ENCODE data around the gene BTBD8.
"Not testable (repeated sequence)": the region's sequence is repeated elsewhere in the genome, so short reads cannot be mapped to it uniquely, and the experiment has no call there.

Gene BTBD8

DNA sequence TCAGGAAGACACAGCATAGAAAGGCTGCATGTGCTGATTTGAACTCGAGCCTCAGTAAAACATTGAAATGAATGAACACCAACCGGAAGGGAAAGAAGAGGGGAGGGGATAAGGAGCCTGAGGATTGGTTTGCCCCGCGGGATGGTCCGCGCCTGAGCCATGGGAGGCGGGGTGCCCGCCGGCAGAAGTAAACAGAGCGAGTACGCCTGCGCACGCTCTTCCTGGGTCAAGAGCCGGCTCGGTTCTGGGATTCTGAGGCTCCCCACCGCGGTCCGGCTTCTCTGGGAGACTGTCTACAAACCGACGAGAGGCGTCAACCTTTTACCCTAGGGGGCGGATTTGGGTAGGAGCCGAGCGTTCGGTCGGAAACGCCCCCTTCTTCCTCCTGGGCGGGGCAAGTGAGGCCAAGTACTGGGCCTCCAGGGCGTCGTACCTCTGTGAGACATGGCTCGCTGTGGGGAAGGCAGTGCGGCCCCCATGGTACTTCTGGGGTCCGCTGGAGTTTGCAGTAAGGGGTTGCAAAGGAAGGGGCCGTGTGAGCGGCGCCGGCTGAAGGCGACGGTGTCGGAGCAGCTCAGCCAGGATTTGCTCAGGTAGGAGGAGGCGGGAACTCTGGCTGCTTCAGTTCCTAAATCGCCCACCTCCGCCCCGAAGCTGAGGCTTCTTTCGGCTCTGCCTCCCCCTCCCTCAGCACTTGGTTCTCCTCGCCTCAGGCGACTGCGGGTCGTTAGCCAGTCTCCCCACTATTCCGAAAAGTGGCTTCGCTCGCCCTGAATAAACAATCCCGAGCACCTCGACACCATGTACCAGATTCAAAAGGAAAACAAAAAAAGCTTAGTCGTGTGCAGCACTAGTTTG lies at the start of gene BTBD8:
BTBD8 (plus strand) TSS at position 218 of the 858 bp plus-strand sequence; CDS start at position 445, 227 bp downstream.
- no peak for DNase-seq

DNA sequence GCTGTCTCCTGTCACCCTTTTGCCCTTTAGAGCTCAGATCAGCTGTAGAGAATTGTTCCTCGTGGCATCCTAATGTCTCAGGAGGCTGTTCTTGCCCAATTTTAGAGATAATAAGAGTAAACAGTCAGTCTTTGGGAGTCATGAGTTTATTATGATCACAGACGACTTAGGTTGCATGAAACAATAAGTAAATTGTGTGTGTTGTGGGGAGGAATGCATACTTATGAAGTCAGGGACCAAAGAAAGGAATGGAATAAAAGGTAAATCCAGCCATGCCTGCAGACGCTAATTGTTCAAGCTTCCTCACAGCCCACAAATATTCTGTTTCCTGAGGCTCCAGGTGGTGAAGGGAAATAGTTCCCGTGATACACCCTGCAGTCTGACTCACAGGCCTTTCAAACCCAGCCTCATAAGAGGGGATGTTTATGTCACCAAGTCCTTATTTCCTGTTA lies 49.5 kb upstream of the BTBD8 start:
- DNase-seq = no peak

DNA sequence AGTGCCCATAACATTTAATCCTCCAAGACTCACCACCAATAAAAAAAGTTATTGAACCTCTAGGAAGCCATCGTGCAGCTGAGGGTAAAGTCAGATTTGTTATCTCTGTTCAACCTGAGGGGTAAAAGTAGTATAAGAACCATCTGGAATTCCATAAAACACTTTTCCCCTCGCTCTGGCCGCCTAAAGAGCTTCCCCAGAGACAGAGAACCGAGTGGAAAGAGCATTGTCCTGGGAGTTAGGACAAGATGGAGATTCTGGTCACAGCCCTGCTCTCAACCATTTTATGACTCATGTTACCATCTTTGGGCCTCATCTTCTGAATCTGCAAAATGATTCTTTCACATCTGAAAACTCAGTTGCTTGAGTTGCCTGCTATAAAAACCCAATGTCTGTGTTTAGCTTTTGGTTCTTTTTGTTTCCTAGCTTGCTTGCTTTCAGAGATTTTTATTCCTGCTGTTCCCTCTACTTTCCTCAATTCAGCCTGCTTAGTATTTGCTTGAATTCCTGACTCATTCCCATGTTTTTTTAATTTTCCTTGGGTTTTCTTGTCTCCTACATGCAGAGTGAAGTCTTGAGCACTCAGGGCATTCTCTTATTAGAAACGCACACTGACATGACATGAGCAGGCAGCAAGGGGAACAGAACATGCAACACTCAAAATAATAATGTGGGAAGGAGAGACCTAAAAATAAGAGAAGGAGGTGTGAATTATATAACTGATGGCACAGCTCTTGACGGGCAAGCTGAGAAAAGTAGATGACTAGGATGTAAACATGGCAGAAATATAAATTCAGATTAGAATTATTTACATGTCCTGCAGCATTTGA lies 48.6 kb upstream of the BTBD8 start:
- DNase-seq = no peak

DNA sequence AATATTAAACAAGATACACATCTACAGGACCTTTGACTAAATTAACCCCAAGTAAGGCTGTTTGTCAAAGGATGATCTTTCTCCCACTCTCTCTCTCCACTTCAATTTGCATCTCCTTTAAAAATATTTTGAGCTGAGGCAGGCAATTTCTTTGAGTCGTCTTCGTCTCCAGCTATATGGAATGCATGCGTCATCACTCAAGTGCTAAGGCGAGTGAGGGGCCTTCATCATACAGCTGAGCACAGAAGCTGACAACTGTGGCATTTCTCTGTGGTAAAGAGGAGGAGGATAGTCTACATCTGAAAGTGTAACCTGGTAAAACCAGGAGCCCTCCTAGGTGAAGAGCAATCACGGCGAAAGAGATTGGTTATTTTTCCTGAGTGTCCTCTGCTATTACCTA lies 42.7 kb upstream of the BTBD8 start:
- no peak for DNase-seq

DNA sequence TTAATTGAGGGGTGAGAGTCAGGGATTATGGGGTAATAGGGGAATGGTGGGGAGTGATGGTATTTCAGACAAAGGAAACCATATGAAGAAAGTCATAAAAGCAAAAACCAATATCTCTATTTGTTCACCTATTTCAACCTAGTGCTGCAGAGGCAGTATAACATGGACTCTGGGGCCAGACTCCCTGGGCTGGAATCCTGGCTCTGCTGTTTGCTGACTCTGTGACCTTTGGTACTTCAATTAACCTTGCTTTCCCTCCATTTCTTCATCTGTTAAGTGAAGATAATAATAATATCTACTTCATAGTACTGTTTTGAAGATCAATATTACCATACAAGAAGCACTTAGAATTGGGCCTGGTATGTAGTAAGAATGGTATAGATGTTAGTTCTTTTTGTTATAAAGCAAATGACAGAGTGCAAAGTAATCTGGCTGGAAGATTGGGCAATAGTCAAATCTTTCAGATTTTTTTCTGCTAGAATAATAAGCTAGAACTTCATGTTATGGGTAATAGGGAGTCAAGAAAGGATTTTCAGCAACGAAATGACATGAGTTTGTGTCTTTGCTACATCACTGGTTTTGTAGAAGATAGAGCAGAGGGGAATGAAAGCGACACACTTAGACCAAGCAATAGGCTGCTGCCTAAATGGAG lies 41.3 kb upstream of the BTBD8 start:
- no peak for DNase-seq

DNA sequence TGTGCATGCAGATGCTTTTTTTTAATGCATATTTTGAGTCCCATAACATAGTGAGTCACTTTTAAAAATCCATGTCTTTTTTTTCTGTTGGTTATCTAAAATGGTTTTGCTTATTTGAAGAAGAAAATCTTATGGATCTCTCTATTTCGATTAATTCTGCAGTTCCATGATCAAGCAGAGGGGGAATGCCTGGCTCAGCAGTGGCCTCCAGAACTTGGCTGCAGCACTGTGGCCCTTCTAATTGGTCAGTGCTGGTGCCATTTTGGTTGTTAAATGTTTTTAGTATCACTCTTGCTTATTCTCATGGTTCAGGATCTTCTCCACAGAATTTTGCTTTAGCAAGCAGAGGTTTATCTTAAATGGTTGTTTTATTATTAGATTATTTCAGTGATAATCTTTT lies 39.2 kb upstream of the BTBD8 start:
- no peak for DNase-seq

DNA sequence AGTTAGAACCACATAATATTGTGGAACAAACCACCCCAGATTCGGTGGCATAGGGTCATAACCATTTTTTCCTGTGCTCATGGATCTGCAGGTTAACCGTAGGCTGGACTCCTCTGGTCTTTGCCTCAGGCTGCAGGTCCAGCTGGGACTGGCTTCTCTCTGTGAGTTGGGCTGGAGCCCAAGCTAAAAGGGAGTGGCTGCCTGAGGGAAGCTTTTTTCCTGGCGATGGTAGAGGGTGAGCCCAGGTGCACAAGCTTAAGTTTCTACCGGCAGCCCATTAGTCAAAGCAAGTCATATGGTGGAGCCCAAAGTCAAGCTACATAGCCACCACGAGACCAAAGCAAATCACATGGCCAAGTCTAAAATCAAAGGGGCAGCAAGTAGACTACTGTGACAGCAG lies 36.5 kb upstream of the BTBD8 start:
- no peak for DNase-seq

DNA sequence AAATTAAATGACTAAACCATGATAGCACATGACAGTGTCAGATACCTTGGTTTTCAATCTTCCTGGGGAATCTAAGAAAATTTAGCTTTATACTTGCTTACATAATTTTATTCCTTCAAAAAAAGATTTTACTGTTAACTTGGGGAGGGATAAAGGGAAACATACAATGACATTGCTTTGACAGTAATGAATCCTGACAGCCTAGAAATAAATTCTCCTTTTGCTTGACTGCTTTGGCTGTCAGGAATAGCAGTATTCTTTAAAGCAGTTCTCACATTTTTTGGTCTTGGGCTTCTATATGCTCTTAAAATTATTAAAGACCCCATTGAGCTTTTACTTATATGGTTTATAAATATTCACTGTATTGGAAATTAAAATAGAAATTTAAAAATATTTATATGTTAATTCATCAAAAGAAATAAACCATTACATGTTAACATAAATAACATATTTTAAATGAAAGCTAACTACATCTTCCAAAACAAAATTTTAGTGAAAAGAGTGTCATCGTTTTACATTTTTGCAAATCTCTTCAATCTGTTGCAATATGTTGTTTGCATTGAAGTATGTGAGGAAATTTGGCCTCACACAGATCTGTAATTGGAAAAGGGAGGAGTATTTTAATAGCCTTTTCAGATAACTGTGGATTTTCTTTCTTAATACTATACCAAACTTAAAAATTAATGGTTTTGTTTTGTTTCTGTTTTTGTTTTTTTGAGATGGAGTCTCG lies 34.2 kb upstream of the BTBD8 start:
- no peak for DNase-seq

DNA sequence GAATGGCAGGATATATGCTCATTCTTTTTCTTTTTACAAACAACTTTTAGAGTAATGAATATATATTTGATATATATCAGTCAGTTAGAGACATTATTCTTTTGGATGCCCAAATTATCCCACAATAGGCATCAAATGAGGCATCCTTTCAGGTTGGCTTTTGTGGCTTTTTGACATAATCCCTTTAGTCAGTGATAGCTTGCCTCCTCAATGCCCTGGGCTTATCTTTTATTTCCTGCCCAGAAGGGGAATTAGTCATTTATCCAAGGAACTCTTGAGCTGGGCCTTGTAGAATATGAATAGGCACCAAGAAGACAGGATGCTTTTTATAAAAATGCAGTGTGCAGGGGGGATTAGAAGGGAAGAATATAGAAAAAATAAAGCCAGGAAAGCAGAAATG lies 28.2 kb upstream of the BTBD8 start:
- no peak for DNase-seq

DNA sequence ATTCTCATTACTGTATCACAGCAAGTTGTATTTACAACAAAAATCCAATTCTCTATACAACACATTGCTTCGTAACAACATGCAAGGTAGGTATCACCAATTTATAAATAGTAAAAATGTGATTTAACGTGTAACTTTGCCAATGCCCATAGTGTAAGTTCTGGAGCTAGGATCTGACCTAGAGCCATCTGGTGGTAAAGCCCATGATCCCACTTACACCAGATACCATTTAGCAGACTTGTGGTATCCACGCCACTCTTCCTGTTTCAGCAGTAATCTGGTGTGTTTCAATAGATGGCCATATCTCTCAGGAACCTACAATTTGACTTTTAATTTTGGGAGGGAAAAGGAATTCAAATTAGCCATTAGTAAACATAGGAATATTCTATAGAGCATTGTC lies 15.1 kb upstream of the BTBD8 start:
- DNase-seq = no peak

DNA sequence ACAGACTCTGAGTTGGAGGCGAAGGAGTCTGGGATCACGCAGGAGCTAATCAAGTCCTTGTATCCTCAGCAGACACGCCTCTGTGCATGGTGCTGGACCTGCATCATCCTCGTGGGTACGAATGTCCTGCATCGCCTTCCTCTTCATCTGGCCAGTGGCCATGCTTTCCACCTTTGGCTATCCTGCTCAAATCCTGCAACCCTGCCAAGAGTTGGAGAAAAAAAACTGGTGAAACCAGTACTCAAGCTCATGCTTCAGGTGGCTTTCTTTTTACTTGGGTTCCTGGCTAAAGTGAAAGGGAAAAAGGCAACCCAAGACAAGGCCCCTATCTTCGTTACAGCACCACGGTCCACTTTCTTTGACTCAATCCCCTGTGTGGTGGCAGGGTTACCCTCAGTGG lies 13.8 kb upstream of the BTBD8 start:
- no peak for DNase-seq

DNA sequence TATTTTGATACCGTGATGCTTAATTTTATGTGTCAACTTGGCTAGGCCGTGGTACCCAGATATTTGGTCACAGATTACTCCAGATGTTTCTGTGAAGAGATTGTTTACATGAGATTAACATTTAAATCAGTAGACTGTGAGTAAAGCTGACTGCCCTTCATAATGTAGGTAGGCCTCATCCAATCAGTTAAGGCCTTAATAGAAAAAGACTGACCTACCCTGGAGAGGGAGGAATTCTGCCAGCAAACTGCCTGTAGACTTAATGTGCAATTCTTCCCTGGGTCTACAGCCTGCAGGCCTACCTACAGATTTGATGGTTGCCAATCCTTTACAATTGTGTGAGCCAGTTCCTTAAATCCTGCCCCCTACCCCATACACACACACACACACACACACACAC lies 9.3 kb upstream of the BTBD8 start:
- DNase-seq = no peak

DNA sequence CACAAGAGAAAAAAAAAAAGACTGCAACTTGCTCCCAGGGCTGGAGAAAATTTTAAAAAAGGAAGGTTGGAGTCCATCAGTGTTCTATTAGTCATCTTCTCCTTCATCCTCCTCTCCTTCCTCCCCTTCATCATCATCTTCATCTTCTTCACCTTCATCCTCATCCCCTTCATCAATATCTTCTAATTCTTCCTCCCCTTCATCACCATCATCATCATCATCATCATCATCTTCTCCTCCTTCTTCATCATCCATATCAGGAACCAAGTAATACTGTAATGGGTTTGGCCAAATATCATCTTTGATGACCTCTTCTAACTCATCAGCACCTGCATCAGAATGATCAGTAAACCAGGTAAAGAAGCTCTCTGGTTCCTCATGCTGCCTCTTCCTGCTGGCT lies 5.7 kb upstream of the BTBD8 start:
- not testable (repeated sequence) for DNase-seq

DNA sequence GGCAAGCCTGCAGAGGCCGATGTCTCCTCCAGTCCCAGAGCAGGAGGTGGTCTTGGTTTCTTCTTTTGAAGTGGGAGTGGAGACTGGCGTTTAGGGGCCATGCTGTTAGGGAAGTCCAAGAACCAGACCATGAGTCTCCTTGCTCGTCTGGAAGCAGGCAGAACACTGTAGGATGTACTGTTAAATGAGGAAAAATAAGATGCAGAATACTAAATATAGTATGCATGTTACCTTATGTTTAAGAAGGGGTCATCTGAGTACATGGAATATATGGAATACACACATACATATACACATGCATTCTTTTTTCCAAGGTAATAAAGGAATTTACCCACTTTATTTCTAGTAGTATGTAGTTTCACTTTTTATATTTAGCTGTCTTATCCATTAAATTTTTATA lies 4.8 kb upstream of the BTBD8 start, which contains the start of gene SETSIP:
SETSIP (minus strand) TSS at position 101 of the 400 bp plus-strand sequence; CDS start at position 101, 0 bp downstream.
- no peak for DNase-seq

DNA sequence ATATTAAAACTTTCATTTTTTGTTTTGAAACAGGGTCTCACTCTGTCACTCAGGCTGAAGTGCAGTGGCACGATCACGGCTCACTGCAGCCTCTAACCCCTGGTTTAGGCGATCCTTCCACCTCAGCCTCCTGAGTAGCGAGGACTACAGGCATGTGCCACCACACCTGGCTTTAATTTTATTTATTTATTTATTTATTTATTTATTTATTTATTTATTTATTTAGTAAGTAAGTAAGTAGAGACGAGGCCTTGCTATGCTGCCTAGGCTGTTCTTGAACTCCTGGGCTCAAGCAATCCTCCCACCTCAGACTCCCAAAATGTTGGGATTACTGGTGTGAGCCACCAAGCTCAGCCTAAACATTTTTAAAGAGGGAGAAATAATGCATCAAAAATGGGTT lies 3.8 kb upstream of the BTBD8 start:
- DNase-seq = no peak

DNA sequence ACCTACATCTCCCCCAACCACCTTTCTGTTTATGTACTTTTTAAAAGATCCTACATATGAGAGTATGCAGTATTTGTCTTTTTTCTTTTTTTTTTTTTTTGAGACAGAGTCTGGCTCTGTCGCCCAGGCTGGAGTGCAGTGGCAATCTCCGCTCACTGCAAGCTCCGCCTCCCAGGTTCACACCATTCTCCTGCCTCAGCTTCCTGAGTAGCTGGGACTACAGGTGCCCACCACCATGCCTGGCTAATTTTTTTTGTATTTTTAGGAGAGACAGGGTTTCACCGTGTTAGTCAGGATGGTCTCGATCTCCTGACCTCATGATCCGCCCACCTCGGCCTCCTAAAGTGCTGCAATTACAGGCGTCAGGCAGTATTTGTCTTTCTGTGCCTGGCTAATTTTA lies 2.1 kb upstream of the BTBD8 start:
- not testable (repeated sequence) for DNase-seq

DNA sequence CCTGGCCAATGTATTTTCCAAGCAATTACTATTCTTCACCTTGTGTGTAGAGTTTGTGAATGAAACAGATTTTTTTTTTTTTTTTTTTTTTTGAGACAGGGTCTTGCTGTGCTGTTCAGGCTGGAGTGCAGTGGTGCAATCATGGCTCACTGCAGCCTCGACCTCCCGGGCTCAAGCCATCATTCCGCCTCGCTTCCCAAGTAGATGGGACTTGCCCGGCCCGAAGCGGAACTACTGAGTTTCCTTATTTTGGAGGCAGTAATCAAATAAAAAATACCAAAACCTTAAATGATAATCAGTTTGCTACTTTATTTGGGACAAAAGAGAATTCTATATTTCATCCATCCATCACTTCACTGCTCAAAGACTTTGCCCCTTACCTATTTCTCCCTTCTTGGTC lies 704 bp upstream of the BTBD8 start:
- no peak for DNase-seq

DNA sequence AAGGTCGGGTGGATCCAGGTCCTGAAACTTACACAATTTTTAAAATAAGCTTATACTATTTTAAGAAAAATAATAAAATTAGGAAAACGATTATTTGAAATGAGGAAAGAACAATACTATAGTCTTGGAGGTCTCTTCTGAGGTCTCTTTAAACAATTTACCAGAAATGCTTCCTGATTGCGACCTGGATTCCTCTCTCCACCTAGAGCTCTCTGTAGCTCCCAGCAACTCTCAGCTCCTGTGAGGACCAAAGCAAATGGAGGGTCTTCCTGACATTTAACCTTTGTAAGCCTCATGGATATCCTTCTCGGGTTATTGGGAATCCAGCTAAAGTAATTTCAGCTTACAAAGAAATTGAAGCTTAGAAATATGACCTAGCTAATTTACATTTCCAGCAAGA lies 886 bp downstream of the BTBD8 start:
- no peak for DNase-seq

DNA sequence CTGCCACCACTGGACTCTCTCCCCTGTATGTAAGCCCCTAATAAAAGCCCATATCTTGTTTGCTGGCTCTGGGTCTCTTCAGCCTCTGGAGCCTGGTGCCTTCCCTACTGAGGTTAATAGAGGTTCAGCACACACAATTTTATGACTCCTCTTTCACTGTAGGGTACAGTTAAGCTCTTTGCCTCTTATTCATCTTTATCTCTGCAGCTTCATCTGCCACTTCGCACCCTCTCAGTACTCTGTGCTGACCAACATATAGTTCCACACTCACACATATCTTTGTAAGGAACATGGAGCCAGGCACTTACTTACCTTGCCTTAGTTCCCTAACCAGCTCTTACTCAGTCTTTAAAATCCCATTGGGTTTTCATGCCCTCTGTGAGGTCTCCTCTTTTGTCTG lies 4.5 kb downstream of the BTBD8 start:
- DNase-seq = no peak

DNA sequence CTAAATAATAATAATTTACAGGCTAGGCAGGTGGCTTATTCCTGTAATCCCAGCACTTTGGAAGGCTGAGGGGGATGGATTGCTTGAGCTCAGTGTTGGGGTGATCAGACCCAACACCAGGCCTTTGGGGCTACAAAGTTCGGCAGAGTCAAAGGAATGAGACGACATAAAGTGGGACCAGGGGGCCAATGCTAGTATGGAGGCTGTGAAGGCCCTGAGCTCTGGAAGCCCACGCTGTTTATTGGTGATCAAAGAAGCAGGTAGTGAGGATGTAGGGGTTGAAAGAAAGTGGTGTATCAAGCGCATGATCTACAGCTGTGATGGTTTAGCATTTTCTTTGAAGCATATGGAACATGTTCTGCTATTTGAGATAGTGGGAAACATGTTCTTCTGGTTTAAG lies 5.6 kb downstream of the BTBD8 start:
- DNase-seq = no peak

DNA sequence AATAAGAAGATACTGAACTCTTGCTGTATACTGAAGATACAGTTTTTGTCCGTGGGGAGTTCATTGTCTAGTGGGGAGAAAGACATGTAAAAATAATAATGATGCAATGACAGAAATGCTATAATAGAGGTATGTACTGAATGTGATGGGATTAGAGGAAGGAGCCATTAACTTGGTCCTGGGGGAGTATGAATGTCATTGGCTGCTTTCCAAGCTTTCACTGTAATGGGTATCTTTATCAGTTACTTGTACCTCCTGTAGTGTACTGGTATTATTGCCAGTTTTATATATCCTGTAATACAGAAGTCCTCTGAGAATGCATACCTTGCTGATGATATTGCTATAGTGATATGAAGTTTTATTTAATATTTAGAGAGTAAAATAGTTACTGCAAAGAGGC lies 7.4 kb downstream of the BTBD8 start:
- DNase-seq = no peak

DNA sequence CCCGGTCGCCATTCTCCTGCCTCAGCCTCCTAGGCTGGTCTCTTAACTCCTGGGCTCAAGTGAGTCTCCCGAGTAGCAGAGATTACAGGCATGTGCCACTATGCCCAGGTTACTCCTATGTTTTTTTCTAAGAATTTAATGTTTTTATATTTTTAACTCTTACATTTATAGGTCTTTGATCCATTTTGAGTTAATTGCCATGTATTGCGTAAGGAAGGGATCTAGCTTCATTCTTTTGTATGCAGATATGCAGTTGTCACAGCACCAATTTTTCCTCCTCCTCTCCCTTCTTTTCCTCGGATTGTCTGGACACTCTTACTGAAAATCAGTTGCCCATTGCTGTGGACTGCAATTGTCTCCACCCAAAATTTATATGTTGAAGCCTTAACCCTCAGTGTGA lies 11.5 kb downstream of the BTBD8 start:
- no peak for DNase-seq

DNA sequence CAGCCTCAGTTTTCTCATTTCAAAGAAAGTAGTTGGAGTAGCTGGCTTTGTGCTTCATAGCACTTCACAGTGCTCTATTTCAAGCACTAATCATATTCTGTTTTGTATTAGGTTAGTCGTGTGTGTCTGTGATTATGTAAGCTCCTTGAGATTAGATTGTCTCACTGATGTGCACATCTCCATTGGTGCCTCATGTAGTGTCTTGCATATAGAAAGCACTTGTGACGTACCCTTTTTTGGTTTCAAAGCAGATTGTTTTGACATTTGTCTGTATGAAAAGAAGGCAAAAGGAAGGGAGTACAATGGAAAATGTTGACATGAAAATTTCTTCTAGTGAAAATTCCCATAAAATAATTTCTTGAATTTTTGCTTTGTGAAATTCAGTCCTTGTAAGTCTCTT lies 13.9 kb downstream of the BTBD8 start:
- no peak for DNase-seq
